Measurements from ENCODE around the gene CLTCL1. TPM values are rescaled to one million over a fixed set of nuclear protein-coding genes. Genes with fewer than 3 reads are reported as not detected.
A peak's percentile ranks its signal among the peaks of the same experiment; 100 is the strongest.

CLTCL1 gene
- total and polyA plus RNA-seq, 9 of the 15 experiments (the other 6 are each of a cell fraction or from before 2014, with no cell fraction given), result 1.1 to 11.7 (median 5.0) TPM

DNA sequence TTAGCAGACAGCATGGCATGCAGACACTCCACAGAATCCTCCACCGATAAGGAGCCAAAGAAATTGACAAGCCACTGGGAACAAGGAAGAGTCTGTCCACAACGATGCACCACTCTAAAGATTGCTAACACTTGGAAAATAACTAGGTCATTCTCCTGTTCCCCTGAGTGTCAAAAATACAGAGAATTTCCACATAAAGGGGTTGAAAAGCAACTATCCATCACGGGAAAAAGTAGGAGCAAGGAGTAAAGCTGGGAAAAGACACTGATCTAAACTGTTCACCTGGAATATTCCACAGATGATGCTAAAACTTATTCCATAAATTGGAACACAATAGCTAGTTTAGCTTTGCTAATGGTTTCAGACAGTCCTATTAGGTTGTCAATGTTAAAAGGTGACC is 66.0 kb downstream of the CLTCL1 start:
- H3K4me3 ChIP-seq, result no peak overlapping the region
- intact Hi-C loops (cut with micrococcal nuclease) (no loop called here), in situ Hi-C loops (cut with MboI) (no loop called here)
- H2AFZ ChIP-seq (ENCODE audit: low read depth, low read length), result no peak overlapping the region
- ATAC-seq, result no peak
- ChIA-PET POLR2A (interaction anchor here (0.7 to 2.3 kb wide), 4 partner anchors 10 to 335 kb away, joined by 3 to 13 read pairs (median 4); no protein-coding TSS in a partner anchor), CTCF (ENCODE audit: low intra/inter-chr PET ratio) (no interaction called here)
- no peaks in the 10 kb centered on the region for H3K4me1 ChIP-seq (replicated peaks in 1 of 2; ENCODE audit: control insufficient read depth in 2 of 2, insufficient read depth in 2 of 2, low read length in 2 of 2)
- H3K27me3 ChIP-seq (ENCODE audit: control insufficient read depth in 2 of 2, insufficient read depth in 2 of 2, low read length in 2 of 2), result peaks cover 6 to 9% of the 10 kb centered on the region in 2 experiments; a peak in 4 of 5 replicates
- no peaks in the 10 kb centered on the region for H3K79me2 ChIP-seq (ENCODE audit: control insufficient read depth, insufficient read depth, low read length)
- DNase-seq (ENCODE audit: extremely low read depth in 1 of 4, low spot score in 3 of 4), result no peak
- H3K27ac ChIP-seq (ENCODE audit: extremely low read depth, low read depth, low read length), result no peak overlapping the region
- no peak overlapping the region for H3K9ac ChIP-seq (ENCODE audit: insufficient read depth in 1 of 2, low read depth in 2 of 2, low read length in 2 of 2)
- H3K4me2 ChIP-seq (ENCODE audit: insufficient read depth, low read length), result no peak overlapping the region
- WGBS (ENCODE audit: insufficient coverage, low coverage, missing lambda C conversion rate), result 11% methylated on average over 3 of the region's 3 CpGs
- no peak for FAIRE-seq
- no peaks in the 10 kb centered on the region for H3K9me1 ChIP-seq (ENCODE audit: control insufficient read depth, insufficient read depth, low read length)
- H3K9me3 ChIP-seq (replicated peaks; ENCODE audit: control insufficient read depth, insufficient read depth, low read depth, low read length), result no peaks in the 10 kb centered on the region
- BruUV-seq (replicated peaks), result no TSS peak
- no peaks in the 10 kb centered on the region for H3K36me3 ChIP-seq (ENCODE audit: control insufficient read depth, insufficient read depth, low read length)
- no peaks in the 10 kb centered on the region for H4K20me1 ChIP-seq (replicated peaks; ENCODE audit: control insufficient read depth, insufficient read depth, low read length)
- no peak for TF ChIP-seq MCM2 (IDR thresholded peaks at IDR 0.05; ENCODE audit: low read depth)
- TF ChIP-seq, protein P1, sequence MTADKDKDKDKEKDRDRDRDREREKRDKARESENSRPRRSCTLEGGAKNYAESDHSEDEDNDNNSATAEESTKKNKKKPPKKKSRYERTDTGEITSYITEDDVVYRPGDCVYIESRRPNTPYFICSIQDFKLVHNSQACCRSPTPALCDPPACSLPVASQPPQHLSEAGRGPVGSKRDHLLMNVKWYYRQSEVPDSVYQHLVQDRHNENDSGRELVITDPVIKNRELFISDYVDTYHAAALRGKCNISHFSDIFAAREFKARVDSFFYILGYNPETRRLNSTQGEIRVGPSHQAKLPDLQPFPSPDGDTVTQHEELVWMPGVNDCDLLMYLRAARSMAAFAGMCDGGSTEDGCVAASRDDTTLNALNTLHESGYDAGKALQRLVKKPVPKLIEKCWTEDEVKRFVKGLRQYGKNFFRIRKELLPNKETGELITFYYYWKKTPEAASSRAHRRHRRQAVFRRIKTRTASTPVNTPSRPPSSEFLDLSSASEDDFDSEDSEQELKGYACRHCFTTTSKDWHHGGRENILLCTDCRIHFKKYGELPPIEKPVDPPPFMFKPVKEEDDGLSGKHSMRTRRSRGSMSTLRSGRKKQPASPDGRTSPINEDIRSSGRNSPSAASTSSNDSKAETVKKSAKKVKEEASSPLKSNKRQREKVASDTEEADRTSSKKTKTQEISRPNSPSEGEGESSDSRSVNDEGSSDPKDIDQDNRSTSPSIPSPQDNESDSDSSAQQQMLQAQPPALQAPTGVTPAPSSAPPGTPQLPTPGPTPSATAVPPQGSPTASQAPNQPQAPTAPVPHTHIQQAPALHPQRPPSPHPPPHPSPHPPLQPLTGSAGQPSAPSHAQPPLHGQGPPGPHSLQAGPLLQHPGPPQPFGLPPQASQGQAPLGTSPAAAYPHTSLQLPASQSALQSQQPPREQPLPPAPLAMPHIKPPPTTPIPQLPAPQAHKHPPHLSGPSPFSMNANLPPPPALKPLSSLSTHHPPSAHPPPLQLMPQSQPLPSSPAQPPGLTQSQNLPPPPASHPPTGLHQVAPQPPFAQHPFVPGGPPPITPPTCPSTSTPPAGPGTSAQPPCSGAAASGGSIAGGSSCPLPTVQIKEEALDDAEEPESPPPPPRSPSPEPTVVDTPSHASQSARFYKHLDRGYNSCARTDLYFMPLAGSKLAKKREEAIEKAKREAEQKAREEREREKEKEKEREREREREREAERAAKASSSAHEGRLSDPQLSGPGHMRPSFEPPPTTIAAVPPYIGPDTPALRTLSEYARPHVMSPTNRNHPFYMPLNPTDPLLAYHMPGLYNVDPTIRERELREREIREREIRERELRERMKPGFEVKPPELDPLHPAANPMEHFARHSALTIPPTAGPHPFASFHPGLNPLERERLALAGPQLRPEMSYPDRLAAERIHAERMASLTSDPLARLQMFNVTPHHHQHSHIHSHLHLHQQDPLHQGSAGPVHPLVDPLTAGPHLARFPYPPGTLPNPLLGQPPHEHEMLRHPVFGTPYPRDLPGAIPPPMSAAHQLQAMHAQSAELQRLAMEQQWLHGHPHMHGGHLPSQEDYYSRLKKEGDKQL (CRISPR knock-in tag; IDR thresholded peaks at IDR 0.05; ENCODE audit: borderline replicate concordance), result 0 out of 2 replicates have a peak, but pooled peaks have one; percentile 55
- TF ChIP-seq, protein P2, sequence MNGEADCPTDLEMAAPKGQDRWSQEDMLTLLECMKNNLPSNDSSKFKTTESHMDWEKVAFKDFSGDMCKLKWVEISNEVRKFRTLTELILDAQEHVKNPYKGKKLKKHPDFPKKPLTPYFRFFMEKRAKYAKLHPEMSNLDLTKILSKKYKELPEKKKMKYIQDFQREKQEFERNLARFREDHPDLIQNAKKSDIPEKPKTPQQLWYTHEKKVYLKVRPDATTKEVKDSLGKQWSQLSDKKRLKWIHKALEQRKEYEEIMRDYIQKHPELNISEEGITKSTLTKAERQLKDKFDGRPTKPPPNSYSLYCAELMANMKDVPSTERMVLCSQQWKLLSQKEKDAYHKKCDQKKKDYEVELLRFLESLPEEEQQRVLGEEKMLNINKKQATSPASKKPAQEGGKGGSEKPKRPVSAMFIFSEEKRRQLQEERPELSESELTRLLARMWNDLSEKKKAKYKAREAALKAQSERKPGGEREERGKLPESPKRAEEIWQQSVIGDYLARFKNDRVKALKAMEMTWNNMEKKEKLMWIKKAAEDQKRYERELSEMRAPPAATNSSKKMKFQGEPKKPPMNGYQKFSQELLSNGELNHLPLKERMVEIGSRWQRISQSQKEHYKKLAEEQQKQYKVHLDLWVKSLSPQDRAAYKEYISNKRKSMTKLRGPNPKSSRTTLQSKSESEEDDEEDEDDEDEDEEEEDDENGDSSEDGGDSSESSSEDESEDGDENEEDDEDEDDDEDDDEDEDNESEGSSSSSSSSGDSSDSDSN (IDR thresholded peaks at IDR 0.05; ENCODE audit: borderline replicate concordance in 1 of 2, low read depth in 2 of 2, low read length in 2 of 2), result 0 out of 4 replicates have a peak, but pooled peaks of 1 of the 2 experiments have one; percentile 12
- TF ChIP-seq, protein P3, sequence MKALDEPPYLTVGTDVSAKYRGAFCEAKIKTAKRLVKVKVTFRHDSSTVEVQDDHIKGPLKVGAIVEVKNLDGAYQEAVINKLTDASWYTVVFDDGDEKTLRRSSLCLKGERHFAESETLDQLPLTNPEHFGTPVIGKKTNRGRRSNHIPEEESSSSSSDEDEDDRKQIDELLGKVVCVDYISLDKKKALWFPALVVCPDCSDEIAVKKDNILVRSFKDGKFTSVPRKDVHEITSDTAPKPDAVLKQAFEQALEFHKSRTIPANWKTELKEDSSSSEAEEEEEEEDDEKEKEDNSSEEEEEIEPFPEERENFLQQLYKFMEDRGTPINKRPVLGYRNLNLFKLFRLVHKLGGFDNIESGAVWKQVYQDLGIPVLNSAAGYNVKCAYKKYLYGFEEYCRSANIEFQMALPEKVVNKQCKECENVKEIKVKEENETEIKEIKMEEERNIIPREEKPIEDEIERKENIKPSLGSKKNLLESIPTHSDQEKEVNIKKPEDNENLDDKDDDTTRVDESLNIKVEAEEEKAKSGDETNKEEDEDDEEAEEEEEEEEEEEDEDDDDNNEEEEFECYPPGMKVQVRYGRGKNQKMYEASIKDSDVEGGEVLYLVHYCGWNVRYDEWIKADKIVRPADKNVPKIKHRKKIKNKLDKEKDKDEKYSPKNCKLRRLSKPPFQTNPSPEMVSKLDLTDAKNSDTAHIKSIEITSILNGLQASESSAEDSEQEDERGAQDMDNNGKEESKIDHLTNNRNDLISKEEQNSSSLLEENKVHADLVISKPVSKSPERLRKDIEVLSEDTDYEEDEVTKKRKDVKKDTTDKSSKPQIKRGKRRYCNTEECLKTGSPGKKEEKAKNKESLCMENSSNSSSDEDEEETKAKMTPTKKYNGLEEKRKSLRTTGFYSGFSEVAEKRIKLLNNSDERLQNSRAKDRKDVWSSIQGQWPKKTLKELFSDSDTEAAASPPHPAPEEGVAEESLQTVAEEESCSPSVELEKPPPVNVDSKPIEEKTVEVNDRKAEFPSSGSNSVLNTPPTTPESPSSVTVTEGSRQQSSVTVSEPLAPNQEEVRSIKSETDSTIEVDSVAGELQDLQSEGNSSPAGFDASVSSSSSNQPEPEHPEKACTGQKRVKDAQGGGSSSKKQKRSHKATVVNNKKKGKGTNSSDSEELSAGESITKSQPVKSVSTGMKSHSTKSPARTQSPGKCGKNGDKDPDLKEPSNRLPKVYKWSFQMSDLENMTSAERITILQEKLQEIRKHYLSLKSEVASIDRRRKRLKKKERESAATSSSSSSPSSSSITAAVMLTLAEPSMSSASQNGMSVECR (CRISPR knock-in tag; IDR thresholded peaks at IDR 0.05), result 0 out of 2 replicates have a peak, but pooled peaks have one; percentile 18
- TF ChIP-seq, protein P4, sequence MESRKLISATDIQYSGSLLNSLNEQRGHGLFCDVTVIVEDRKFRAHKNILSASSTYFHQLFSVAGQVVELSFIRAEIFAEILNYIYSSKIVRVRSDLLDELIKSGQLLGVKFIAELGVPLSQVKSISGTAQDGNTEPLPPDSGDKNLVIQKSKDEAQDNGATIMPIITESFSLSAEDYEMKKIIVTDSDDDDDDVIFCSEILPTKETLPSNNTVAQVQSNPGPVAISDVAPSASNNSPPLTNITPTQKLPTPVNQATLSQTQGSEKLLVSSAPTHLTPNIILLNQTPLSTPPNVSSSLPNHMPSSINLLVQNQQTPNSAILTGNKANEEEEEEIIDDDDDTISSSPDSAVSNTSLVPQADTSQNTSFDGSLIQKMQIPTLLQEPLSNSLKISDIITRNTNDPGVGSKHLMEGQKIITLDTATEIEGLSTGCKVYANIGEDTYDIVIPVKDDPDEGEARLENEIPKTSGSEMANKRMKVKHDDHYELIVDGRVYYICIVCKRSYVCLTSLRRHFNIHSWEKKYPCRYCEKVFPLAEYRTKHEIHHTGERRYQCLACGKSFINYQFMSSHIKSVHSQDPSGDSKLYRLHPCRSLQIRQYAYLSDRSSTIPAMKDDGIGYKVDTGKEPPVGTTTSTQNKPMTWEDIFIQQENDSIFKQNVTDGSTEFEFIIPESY (CRISPR knock-in tag; IDR thresholded peaks at IDR 0.05), result no peak
- TF ChIP-seq TGIF2 (CRISPR knock-in tag; IDR thresholded peaks at IDR 0.05), result 0 out of 2 replicates have a peak, but pooled peaks have one; percentile 59
